NCI-H1417 treated with DMSO at 0.1 percent for 48 hours (cell line): ENCODE results near the gene DDX31.

Experiments used
- DNase-seq: peaks from one replicate; lab custom pipeline; 2025; lab: John Stamatoyannopoulos, UW

DDX31 gene

DNA sequence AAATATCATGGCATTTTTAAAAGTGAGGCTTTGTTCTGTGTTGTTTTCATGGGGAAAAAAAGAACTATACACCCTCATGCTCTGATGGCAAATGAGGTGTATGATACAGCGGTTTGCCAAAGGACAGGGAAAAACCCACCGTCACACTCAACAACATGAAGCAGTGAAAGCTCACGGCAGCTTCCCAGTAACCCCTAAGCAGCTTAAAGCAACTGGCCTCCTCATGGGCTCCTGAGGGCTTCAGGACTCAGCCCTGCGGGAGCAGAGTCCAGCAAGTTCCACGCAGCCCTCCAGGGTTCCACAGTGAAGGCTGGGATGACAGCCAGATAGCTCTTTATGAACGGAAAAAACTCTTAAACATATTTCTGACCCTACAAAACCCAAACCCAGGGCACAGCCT lies 74.5 kb downstream of the DDX31 start:
- DNase-seq: no peak

DNA sequence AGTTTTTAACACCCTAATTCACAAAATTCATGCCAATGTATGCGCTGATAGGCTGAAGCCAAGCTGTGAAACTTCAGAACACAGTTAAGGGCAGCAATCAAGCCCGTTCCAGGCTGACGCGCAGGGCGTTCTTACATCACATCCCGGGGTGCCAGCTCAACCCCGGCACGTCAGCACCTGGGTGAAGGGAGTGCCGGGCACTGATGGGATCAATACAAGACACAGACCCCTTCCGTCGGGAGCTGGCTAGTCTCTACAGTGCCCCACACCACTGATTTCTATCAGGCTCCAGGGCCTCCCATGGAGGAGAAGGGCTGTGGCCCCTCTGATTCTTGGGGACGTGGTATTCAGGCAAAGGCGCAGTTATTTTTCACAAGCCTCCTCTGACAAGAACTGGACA lies 75.4 kb downstream of the DDX31 start:
- DNase-seq: no peak

DNA sequence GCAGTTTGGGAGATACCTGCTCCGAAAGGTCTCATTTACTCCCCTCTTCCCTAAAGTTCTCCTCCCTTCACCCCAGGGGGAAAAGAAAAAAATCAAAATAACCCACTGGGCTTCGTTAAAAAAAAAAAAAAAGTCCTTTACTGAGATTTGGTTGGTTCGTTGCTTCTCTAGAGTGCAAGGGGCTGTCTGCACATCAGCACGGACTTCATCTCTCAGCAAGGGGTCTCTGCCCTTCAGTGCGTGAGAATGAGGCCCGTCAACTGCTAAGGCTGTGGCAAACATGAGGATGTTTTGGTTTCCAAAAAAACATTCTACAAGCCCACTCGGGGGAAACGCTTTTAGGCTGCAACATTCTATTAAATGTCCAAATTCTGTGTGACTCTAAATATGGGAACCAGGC lies 77.3 kb downstream of the DDX31 start:
- no peak for DNase-seq

DNA sequence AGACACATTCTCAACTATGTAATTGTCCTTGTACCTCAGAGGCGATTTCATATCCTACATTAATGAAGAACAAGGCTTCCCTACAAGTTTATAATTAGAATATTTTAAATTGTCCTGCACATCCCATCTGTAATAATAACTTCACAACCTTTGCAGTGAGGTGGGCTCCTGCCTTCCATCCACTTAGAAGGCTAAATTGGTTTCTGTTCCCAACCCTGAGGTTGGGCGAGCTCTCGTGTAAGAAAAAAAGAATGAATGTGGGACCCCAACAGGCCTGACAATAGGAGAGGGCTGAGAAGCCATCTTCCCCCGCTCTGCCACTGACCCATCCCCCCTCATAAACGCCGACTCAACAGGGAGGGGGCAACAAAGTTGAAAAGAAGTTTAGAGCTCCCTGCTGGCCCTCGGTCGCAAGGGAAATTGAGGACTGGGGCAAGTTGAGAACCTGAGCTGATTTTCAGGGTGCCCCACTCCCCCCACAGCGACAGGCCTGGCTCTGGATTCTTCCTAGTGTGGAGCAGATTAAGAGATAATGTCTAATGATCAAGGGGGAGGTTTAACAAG lies 78.0 kb downstream of the DDX31 start:
- DNase-seq: no peak

DNA sequence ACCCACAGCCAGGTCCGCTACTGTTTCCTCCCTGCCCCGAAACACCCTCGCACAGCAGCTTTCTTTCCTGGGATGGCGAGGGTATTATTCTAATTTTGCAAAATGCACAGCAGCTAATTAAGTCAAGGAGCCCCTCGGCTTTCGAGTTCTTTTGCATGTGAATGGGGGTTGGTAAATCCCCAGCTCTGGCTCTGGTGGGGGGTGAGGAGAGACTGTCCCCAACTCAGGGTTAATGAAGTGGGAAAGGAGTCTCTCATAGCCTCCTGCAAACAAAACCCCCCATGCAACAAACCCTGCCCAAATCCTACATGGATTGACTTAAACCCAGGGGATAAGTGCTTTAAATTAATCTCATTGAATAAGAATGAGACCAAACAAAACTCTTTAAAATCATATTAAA lies 78.5 kb downstream of the DDX31 start:
- no peak for DNase-seq

GRCh38 chr9:132590318-132591182 lies 79.2 kb downstream of the DDX31 start:
- DNase-seq: no peak

- DNase-seq: no peak
Observed at GRCh38 chr9:132590037-132590317, 79.8 kb downstream of the DDX31 start.

GRCh38 chr9:132589148-132590036 lies 80.4 kb downstream of the DDX31 start:
- no peak for DNase-seq

DNA sequence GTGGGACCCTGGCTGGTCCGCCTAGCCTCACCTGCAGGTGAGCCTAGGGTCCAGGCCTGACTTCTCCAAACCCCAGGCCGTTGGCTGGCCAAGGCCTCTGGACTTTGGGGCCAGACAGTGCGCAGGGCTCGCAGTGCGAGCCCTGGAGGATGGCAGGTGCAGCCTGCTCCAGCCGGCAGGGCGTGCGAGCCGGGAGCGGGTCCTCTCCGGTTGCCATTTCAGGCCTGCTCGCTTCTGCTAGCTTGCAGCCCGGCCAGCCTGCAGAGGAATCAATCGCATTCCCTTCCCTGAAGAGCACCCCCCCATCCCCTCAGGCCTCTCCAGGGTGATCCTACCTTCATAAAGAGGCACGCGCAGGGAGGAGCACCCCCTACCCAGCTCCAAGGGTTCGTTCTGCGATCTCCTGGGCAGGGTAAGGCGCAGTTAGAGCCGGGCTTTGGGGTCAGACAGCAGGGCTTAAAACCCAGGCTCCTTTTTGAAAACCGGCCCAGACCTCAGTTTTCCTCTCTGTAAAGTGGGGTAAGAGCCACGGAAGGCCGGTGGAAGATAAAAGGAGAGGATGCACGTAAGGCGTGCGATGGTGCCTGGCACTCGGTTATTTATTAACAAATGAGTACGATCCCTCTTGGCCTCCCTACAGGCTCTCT lies 81.2 kb downstream of the DDX31 start:
- DNase-seq: no peak

- DNase-seq: no peak
Observed at GRCh38 chr9:132588098-132588497, 81.7 kb downstream of the DDX31 start.

DNA sequence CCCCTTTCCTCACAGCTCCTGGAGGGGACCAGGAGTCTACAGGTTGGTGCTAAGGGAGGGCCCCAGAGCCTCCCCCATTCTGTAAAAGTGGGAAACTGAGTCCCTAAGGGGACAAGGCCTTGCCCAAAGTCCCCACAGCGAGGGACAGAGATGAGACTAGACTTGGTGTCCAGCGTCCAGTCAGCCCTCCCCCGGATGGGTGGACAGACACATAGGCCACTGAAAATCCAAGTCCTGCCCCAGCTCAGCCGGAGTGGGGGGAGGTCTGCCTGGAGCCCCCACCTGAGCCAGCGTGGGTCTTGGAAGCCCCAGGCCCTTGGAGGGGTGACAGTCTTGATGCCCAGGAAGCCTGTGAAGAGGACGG lies 82.2 kb downstream of the DDX31 start:
- no peak for DNase-seq

DNA sequence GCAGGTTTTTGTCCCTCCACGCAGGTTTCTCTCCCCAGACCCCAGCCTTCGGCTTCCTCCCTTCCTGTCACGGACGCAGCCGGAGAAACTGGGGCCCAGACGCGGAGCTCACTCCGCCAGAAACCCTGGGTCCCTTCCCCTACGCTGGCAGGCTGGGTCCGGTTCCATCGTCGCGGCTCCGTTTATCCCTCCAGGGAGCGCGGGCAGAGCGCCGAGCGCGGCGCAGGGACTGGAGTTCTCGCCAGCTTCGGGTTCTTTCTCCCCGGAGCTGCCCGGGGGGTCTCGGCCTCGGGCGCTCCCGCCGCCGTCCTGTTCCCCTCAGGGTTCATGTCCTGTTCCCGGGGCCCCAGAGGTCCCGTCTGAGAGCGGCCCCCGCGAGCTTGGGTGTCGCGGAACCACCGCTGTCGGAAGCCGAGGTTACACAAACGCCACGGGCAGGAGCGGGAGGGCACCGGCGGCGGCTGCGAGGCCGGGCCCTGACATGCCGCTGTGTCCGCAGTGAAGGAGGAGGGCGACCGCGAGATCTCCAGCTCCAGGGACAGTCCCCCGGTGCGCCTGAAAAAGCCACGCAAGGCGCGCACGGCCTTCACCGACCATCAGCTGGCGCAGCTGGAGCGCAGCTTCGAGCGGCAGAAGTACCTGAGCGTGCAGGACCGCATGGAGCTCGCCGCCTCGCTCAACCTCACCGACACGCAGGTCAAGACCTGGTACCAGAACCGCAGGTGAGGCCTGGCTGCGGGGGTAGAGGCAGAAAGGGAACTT lies 82.8 kb downstream of the DDX31 start:
- DNase-seq: no peak

GRCh38 chr9:132585954-132586829 lies 83.6 kb downstream of the DDX31 start:
- no peak for DNase-seq

DNA sequence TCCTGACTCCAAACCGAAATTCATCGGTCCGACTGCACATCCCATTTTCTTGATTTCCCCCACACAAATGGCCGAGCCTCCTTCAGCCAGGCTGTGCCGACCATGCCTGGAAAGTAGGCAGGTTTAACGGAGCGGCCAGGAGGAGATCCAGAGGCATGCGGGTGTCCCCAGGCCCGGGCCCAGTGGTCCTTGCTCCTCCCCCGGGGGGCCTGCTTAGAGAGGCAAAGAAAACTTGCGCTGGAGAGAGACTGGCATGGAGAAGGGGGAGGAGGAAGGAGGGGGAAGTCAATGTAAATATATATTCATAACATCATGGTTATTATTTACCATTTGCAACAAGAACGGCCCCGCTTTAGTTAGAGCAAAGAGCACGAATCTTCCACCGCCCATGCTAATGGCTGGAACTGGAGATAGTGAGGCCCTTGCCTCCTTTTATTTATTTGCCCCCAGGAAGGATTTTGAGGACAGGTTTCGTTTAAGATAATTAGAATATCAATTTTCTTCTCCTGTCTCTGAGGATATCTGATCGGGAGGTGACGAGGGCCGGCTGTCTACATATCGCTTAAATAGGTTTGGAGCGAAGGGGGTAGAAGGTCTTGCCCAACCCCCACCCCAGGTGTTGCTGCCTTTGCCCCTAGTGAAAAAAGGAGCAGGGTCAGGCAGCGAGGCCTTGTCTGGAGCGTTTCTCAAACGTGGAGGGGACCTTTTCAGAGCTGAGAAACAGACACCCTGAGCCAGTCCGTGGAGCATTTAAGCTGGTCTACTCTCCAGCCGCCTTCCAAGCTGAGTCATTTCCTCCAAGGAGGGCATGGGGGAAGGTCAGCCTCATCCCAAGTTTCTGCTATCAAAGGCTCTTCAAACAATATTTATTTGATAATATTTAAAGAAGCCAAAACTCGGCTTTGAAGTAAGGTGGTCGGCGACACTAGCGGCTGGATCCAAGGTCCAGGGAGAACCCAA lies 84.9 kb downstream of the DDX31 start:
- DNase-seq: no peak

DNA sequence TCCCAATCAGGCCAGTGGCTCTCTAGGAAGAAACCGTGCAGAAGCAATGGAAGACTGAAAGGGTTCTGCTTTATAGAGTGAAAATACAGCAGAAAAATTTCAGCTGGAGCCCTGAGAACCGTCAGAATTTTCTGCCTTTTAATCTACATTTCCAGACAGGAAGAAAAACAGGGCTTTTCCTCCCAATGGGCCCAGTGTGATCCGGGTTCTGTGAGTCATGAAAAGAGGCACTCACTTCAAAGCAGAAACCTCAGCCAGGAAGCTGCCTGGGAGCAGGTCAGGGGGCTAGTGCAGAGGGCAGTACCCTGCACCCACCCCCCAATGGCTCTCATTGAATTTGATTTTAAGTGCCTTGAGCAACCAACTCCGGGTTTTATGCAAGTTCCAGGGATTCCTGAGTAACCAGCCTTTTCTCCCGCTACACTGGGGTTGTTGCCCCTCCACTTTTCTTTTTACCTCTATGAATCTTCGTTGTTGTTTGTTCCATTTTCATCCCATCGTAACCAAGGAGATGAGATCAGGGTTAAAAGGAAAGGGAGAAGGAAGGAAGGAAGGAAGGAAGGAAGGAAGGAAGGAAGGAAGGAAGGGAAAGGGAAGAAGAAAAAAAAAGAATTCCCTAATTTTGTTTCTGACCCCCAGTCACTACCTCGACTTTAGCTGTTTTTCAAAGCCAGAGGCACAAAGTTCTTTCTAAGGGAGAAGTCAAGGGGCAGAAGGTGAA lies 86.0 kb downstream of the DDX31 start:
- no peak for DNase-seq

- DNase-seq: no peak
Observed at GRCh38 chr9:132582786-132583583, 86.8 kb downstream of the DDX31 start.

DNA sequence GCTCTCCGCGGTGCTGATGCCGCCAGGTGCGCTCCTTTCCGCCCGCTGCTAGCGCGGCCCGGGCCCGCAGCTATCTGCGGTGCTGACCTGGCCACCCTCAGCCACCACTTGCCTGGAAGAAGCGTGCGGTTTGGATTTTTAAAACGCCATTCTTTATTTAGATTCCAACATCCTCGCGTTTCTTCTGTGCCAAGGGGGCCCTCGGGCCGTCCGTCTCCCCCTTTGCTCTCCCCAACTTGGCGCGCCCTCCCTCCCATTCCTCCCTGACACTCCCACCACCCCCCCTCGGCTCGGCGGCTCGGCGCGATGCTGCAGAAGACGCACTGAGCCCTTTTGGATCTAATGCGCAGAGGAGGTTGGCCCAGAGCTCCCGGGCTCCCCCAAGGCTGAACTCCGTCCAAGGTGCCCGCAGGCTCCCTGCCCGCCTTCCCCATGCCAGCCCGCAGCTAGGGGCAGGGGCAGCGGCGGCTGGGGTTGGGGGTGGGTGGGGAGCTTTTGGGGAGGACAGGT lies 87.5 kb downstream of the DDX31 start, which contains the start of gene BARHL1:
Gene BARHL1 (plus strand): TSS at position 331 of the 510 bp plus-strand sequence. CDS start 192 bp downstream, outside the sequence.
- no peak for DNase-seq

DNA sequence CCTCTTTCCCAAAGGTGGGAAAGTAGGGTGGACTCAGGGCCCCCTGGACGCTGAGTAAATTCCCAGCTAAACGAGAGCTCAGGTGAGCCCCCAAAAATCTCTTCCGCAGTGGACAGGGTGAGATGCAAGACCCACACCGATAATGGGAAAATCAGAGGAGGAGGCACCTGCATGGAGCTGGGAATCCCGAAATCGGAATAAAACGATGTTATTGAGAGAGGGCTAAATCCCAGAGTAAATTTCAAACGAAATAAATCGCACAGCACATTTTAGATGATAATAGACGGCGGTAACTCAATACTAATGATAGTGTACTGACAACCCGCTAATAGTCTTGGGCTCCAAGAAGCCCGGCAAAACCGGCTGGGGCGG lies 90.4 kb downstream of the DDX31 start:
- DNase-seq: no peak
